Thyroid gland (tissue), 4 donors: Measurements from ENCODE around the gene VWA3B.

ENCODE experiments used
- CTCF ChIP-seq, 6 experiments: fragments of 200-600 bp in 3 of 6; fragments of 450-650 bp in 3 of 6; sonication (generic) in 3 of 6; IDR thresholded peaks; one replicate each; pipeline ENCODE4 v1.5.1; 2016 to 2019; ENCODE audit warnings: antibody characterized with exemption in 6 of 6, mild to moderate bottlenecking in 2 of 6, inconsistent platforms in 1 of 6, moderate library complexity in 1 of 6
- POLR2A ChIP-seq, 2 donors: fragments of 450-650 bp; IDR thresholded peaks; one replicate each; pipeline ENCODE4 v1.6.1; 2017; ENCODE audit warnings: antibody characterized with exemption in 2 of 2, mild to moderate bottlenecking in 2 of 2, moderate library complexity in 1 of 2

- no peak for TF ChIP-seq POLR2A (IDR thresholded peaks at IDR 0.05)
- TF ChIP-seq CTCF (IDR thresholded peaks at IDR 0.05): no peak
Observed at GRCh38 chr2:98050070-98050469, 36.9 kb upstream of the VWA3B start.
